DND-41 (cell line): ENCODE results near the gene IQCH.

Source experiments
- ATAC-seq: fragments of 200-7000 bp; cut with Tn5 transposase; 3 replicates; pipeline ENCODE4 v1.9.1; 2021; ENCODE audit warnings: low read depth; ENCODE audit not compliant: insufficient read depth
- DNase-seq: peaks from one replicate; pipeline ENCODE4 v3.0.0-alpha.2; 2020
- H2AFZ ChIP-seq: 2 replicates; pipeline ENCODE4 v1.6.0; 2012; ENCODE audit warnings: low read depth, low read length
- H3K27ac ChIP-seq: 2 replicates; pipeline ENCODE4 v1.5.1; 2012; ENCODE audit warnings: low read length, inconsistent platforms
- H3K27me3 ChIP-seq: fragments of 200-600 bp; sonication (generic); 2 replicates; pipeline ENCODE4 v1.6.0; 2012; ENCODE audit warnings: low read length, mild to moderate bottlenecking, inconsistent platforms; ENCODE audit not compliant: insufficient read depth, poor library complexity
- H3K36me3 ChIP-seq: 2 replicates; pipeline ENCODE4 v1.5.1; 2012; ENCODE audit warnings: low read length, inconsistent platforms; ENCODE audit not compliant: insufficient read depth
- H3K4me1 ChIP-seq: 2 replicates; pipeline ENCODE4 v1.5.1; 2012; ENCODE audit warnings: mild to moderate bottlenecking, low read length; ENCODE audit not compliant: insufficient read depth
- H3K4me2 ChIP-seq: 2 replicates; pipeline ENCODE4 v1.6.0; 2012; ENCODE audit warnings: mild to moderate bottlenecking, moderate library complexity, low read length, inconsistent platforms; ENCODE audit not compliant: insufficient read depth
- H3K4me3 ChIP-seq, 2 experiments: fragments of 200-600 bp in 1 of 2; shearing (Covaris generic) in 1 of 2; 2 replicates each; pipeline ENCODE4 v1.5.1; 2012 to 2016; ENCODE audit warnings: inconsistent platforms in 2 of 2, low read length in 2 of 2, mild to moderate bottlenecking in 2 of 2, low read depth in 1 of 2, moderate library complexity in 1 of 2
- H3K79me2 ChIP-seq: 2 replicates; pipeline ENCODE4 v1.6.0; 2012; ENCODE audit warnings: low read length, inconsistent platforms; ENCODE audit not compliant: insufficient read depth
- H3K9ac ChIP-seq: 2 replicates; pipeline ENCODE4 v1.6.0; 2012; ENCODE audit warnings: low read depth, mild to moderate bottlenecking, inconsistent platforms, low read length, moderate library complexity
- H3K9me3 ChIP-seq: 2 replicates; pipeline ENCODE4 v1.5.1; 2012; ENCODE audit warnings: low read length, moderate library complexity, mild to moderate bottlenecking, inconsistent platforms; ENCODE audit not compliant: insufficient read depth, severe bottlenecking
- H4K20me1 ChIP-seq: 2 replicates; pipeline ENCODE4 v1.6.0; 2012; ENCODE audit warnings: low read length; ENCODE audit not compliant: insufficient read depth
- CTCF ChIP-seq: IDR thresholded peaks from 2 replicates; pipeline ENCODE4 v1.5.1; 2012; ENCODE audit warnings: borderline replicate concordance, low read length, moderate library complexity, mild to moderate bottlenecking; ENCODE audit not compliant: poor library complexity, severe bottlenecking; ENCODE audit errors: extremely low read depth
- EZH2 ChIP-seq: IDR thresholded peaks from 3 replicates; pipeline ENCODE4 v1.6.1; 2012; ENCODE audit warnings: borderline replicate concordance, low read depth, mild to moderate bottlenecking, moderate library complexity, low read length, inconsistent platforms; ENCODE audit not compliant: severe bottlenecking

Gene IQCH

GRCh38 chr15:67537771-67538170 is 283.2 kb downstream of the IQCH start:
- no peak for ATAC-seq

GRCh38 chr15:67542420-67543347 is 288.1 kb downstream of the IQCH start, which contains the start of gene MAP2K5:
Gene MAP2K5, plus strand, starts transcription at chr15:67542703. Its CDS starts 633 bp downstream, at chr15:67543336.
- Histone ChIP-seq H3K9me3 (no peaks in the 10 kb centered on the region), H3K27ac (peak within 1 kb of the TSS; percentile 98), H3K4me2 (peak within 1 kb of the TSS; percentile 95), H3K27me3 (no peaks in the 10 kb centered on the region), H4K20me1 (no peaks in the 10 kb centered on the region), H3K79me2 (peaks cover 51% of the 10 kb centered on the region), H3K9ac (peak within 1 kb of the TSS; percentile 95), H3K4me1 (peaks cover 33% of the 10 kb centered on the region), H3K36me3 (peaks cover 24% of the 10 kb centered on the region), H2AFZ (peak within 1 kb of the TSS; percentile 97), H3K4me3 (peak within 1 kb of the TSS; percentile 67 to 93)
- TF ChIP-seq CTCF (no peak), EZH2 (no peak)
- ATAC-seq (peak; percentile 86), DNase-seq (peak; percentile 84)

More at GRCh38 chr15:67537771-67538170, 283.2 kb downstream of the IQCH start:
- no peak overlapping the region for H2AFZ ChIP-seq
- H3K27ac ChIP-seq: no peak overlapping the region
- H3K36me3 ChIP-seq: no peaks in the 10 kb centered on the region; the same call in 1 of the 2 replicates
- TF ChIP-seq CTCF (no peak), EZH2 (no peak)
- no peaks in the 10 kb centered on the region for H4K20me1 ChIP-seq
- no peak overlapping the region for H3K4me3 ChIP-seq
- no peaks in the 10 kb centered on the region for H3K27me3 ChIP-seq
- H3K4me2 ChIP-seq: no peak overlapping the region
- DNase-seq: no peak
- no peaks in the 10 kb centered on the region for H3K9me3 ChIP-seq
- H3K9ac ChIP-seq: no peak overlapping the region
- H3K4me1 ChIP-seq: peaks cover 30% of the 10 kb centered on the region
- peaks cover 9% of the 10 kb centered on the region for H3K79me2 ChIP-seq

GRCh38 chr15:67543348-67543718 is 288.7 kb downstream of the IQCH start:
- DNase-seq: no peak
- H2AFZ ChIP-seq: peak overlapping the region; percentile 97
- H3K27ac ChIP-seq: peak overlapping the region; percentile 98

More at GRCh38 chr15:67543348-67543718, 288.7 kb downstream of the IQCH start:
- H3K27me3 ChIP-seq: no peaks in the 10 kb centered on the region
- H3K9me3 ChIP-seq: no peaks in the 10 kb centered on the region
- H3K4me3 ChIP-seq: peak overlapping the region; percentile 67 to 93; a peak in 3 of 4 replicates
- peaks cover 51% of the 10 kb centered on the region for H3K79me2 ChIP-seq
- no peak for TF ChIP-seq EZH2
- TF ChIP-seq CTCF: no peak
- H4K20me1 ChIP-seq: no peaks in the 10 kb centered on the region
- H3K36me3 ChIP-seq: peaks cover 24% of the 10 kb centered on the region
- H3K4me1 ChIP-seq: peaks cover 33% of the 10 kb centered on the region
- ATAC-seq: no peak
- peak overlapping the region; percentile 95 for H3K4me2 ChIP-seq
- H3K9ac ChIP-seq: peak overlapping the region; percentile 95
